Central memory CD8-positive, alpha-beta T cell (primary cell): ENCODE measurements around the gene STK32B.

Source experiments
- ATAC-seq: fragments of 150-1000 bp; cut with Tn5 transposase; replicated peaks from 2 replicates; pipeline ENCODE4 v1.10.0; 2022; ENCODE audit warnings: mild to moderate bottlenecking, moderate FRiP score, moderate number of reproducible peaks; ENCODE audit not compliant: poor library complexity, severe bottlenecking; ENCODE audit errors: extremely low read depth
- DNase-seq, 2 donors: peaks; one replicate each; pipeline ENCODE4 v3.0.0; 2021; ENCODE audit warnings: low spot score in 2 of 2
- H3K27ac Mint-ChIP-seq: one replicate; pipeline ENCODE4 v1.8.0; 2022; ENCODE audit warnings: low read depth, mild to moderate bottlenecking, moderate library complexity, mixed read lengths
- H3K27me3 Mint-ChIP-seq: one replicate; pipeline ENCODE4 v1.8.0; 2022; ENCODE audit warnings: mixed read lengths
- H3K36me3 Mint-ChIP-seq: one replicate; pipeline ENCODE4 v1.8.0; 2022; ENCODE audit warnings: mild to moderate bottlenecking, moderate library complexity, mixed read lengths; ENCODE audit not compliant: insufficient read depth
- H3K4me1 Mint-ChIP-seq: one replicate; pipeline ENCODE4 v1.8.0; 2022; ENCODE audit warnings: mixed read lengths
- H3K4me3 Mint-ChIP-seq: one replicate; pipeline ENCODE4 v1.8.0; 2022; ENCODE audit warnings: mild to moderate bottlenecking, moderate library complexity, mixed read lengths
- H3K9me3 Mint-ChIP-seq: one replicate; pipeline ENCODE4 v1.8.0; 2022; ENCODE audit warnings: mixed read lengths

The STK32B gene

GRCh38 chr4:5086535-5086934 is 35.3 kb downstream of the STK32B start:
- H3K27ac Mint-ChIP-seq: no peak overlapping the region
- no peak for DNase-seq
- ATAC-seq: no peak
- no peak overlapping the region for H3K4me3 Mint-ChIP-seq
- H3K27me3 Mint-ChIP-seq: peaks cover 37% of the 10 kb centered on the region
- H3K36me3 Mint-ChIP-seq: no peaks in the 10 kb centered on the region
- H3K9me3 Mint-ChIP-seq: peaks cover 20% of the 10 kb centered on the region
- H3K4me1 Mint-ChIP-seq: no peaks in the 10 kb centered on the region

- Mint-ChIP-seq H3K36me3 (peaks cover 2% of the 10 kb centered on the region), H3K4me1 (no peaks in the 10 kb centered on the region), H3K27me3 (peaks cover 9% of the 10 kb centered on the region), H3K27ac (no peak overlapping the region), H3K9me3 (peaks cover 5% of the 10 kb centered on the region), H3K4me3 (no peak overlapping the region)
- no peak for ATAC-seq
- no peak for DNase-seq
Measured at GRCh38 chr4:5096261-5096660, 45.0 kb downstream of the STK32B start.

- Mint-ChIP-seq H3K4me1 (no peaks in the 10 kb centered on the region), H3K4me3 (no peak overlapping the region), H3K27ac (no peak overlapping the region), H3K36me3 (peaks cover 4% of the 10 kb centered on the region), H3K27me3 (peaks cover 23% of the 10 kb centered on the region), H3K9me3 (peaks cover 5% of the 10 kb centered on the region)
- no peak for ATAC-seq
- DNase-seq: no peak
Measured at GRCh38 chr4:5098176-5098575, 46.9 kb downstream of the STK32B start.

- Mint-ChIP-seq H3K27me3 (peaks cover 24% of the 10 kb centered on the region), H3K4me3 (no peak overlapping the region), H3K36me3 (peaks cover 4% of the 10 kb centered on the region)
Measured at GRCh38 chr4:5100336-5100735, 49.1 kb downstream of the STK32B start.

GRCh38 chr4:5100986-5101385 is 49.7 kb downstream of the STK32B start:
- peaks cover 5% of the 10 kb centered on the region for H3K9me3 Mint-ChIP-seq
- no peaks in the 10 kb centered on the region for H3K4me1 Mint-ChIP-seq
- H3K27me3 Mint-ChIP-seq: peaks cover 24% of the 10 kb centered on the region
- H3K4me3 Mint-ChIP-seq: no peak overlapping the region
- no peak overlapping the region for H3K27ac Mint-ChIP-seq
- peaks cover 4% of the 10 kb centered on the region for H3K36me3 Mint-ChIP-seq
- ATAC-seq (no peak), DNase-seq (no peak)

More at GRCh38 chr4:5100336-5100735, 49.1 kb downstream of the STK32B start:
- no peaks in the 10 kb centered on the region for H3K4me1 Mint-ChIP-seq
- ATAC-seq (no peak), DNase-seq (no peak)
- no peak overlapping the region for H3K27ac Mint-ChIP-seq
- peaks cover 5% of the 10 kb centered on the region for H3K9me3 Mint-ChIP-seq

GRCh38 chr4:5101571-5101970 is 50.3 kb downstream of the STK32B start:
- Mint-ChIP-seq H3K27ac (no peak overlapping the region), H3K4me3 (no peak overlapping the region), H3K36me3 (peaks cover 2% of the 10 kb centered on the region), H3K27me3 (peaks cover 26% of the 10 kb centered on the region), H3K4me1 (no peaks in the 10 kb centered on the region), H3K9me3 (peaks cover 5% of the 10 kb centered on the region)
- no peak for ATAC-seq
- no peak for DNase-seq

- H3K36me3 Mint-ChIP-seq: peaks cover 1% of the 10 kb centered on the region
- DNase-seq (no peak), ATAC-seq (no peak)
- no peaks in the 10 kb centered on the region for H3K9me3 Mint-ChIP-seq
- peaks cover 35% of the 10 kb centered on the region for H3K27me3 Mint-ChIP-seq
- no peak overlapping the region for H3K4me3 Mint-ChIP-seq
- H3K27ac Mint-ChIP-seq: no peak overlapping the region
- no peaks in the 10 kb centered on the region for H3K4me1 Mint-ChIP-seq
Measured at GRCh38 chr4:5110901-5111300, 59.6 kb downstream of the STK32B start.

- DNase-seq (no peak), ATAC-seq (no peak)
- H3K27me3 Mint-ChIP-seq: peaks cover 24% of the 10 kb centered on the region
- no peak overlapping the region for H3K4me3 Mint-ChIP-seq
- H3K9me3 Mint-ChIP-seq: no peaks in the 10 kb centered on the region
- no peaks in the 10 kb centered on the region for H3K4me1 Mint-ChIP-seq
- H3K36me3 Mint-ChIP-seq: peaks cover 1% of the 10 kb centered on the region
- H3K27ac Mint-ChIP-seq: no peak overlapping the region
Measured at GRCh38 chr4:5112333-5113095, 61.2 kb downstream of the STK32B start.

- Mint-ChIP-seq H3K27ac (no peak overlapping the region), H3K9me3 (no peaks in the 10 kb centered on the region), H3K4me1 (no peaks in the 10 kb centered on the region), H3K36me3 (peaks cover 1% of the 10 kb centered on the region), H3K27me3 (peaks cover under 1% of the 10 kb centered on the region), H3K4me3 (no peak overlapping the region)
- ATAC-seq (no peak), DNase-seq (no peak)
Measured at GRCh38 chr4:5114950-5115349, 63.7 kb downstream of the STK32B start.

- Mint-ChIP-seq H3K36me3 (no peaks in the 10 kb centered on the region), H3K9me3 (no peaks in the 10 kb centered on the region), H3K27me3 (no peaks in the 10 kb centered on the region), H3K4me1 (no peaks in the 10 kb centered on the region), H3K27ac (no peak overlapping the region), H3K4me3 (no peak overlapping the region)
- DNase-seq: no peak
- no peak for ATAC-seq
Measured at GRCh38 chr4:5118091-5118786, 67.0 kb downstream of the STK32B start.

- ATAC-seq (no peak), DNase-seq (no peak)
- peaks cover under 1% of the 10 kb centered on the region for H3K27me3 Mint-ChIP-seq
- no peak overlapping the region for H3K27ac Mint-ChIP-seq
- no peaks in the 10 kb centered on the region for H3K36me3 Mint-ChIP-seq
- no peaks in the 10 kb centered on the region for H3K9me3 Mint-ChIP-seq
- H3K4me1 Mint-ChIP-seq: no peaks in the 10 kb centered on the region
- no peak overlapping the region for H3K4me3 Mint-ChIP-seq
Measured at GRCh38 chr4:5118994-5119835, 67.9 kb downstream of the STK32B start.

- no peaks in the 10 kb centered on the region for H3K36me3 Mint-ChIP-seq
- DNase-seq: no peak
- no peaks in the 10 kb centered on the region for H3K9me3 Mint-ChIP-seq
- ATAC-seq: no peak
- H3K27ac Mint-ChIP-seq: no peak overlapping the region
- no peak overlapping the region for H3K4me3 Mint-ChIP-seq
- no peaks in the 10 kb centered on the region for H3K4me1 Mint-ChIP-seq
- H3K27me3 Mint-ChIP-seq: peaks cover 9% of the 10 kb centered on the region
Measured at GRCh38 chr4:5120067-5120466, 68.8 kb downstream of the STK32B start.
